ENCODE results near the gene RPP30.
"Not testable (repeated sequence)": the region's sequence is repeated elsewhere in the genome, so short reads cannot be mapped to it uniquely, and the experiment has no call there.

The RPP30 gene

GRCh38 chr10:90872648-90873020 lies 860 bp downstream of the RPP30 start:
- DNase-seq, result no peak

GRCh38 chr10:90879062-90879461 lies 7.3 kb downstream of the RPP30 start:
- no peak for DNase-seq

GRCh38 chr10:90880059-90880719 lies 8.4 kb downstream of the RPP30 start:
- peak; percentile 17 to 77 for DNase-seq

- no peak for DNase-seq
Observed at GRCh38 chr10:90884431-90884830, 12.7 kb downstream of the RPP30 start.

GRCh38 chr10:90885176-90885575 lies 13.4 kb downstream of the RPP30 start:
- no peak for DNase-seq

GRCh38 chr10:90887555-90887954 lies 15.8 kb downstream of the RPP30 start:
- DNase-seq, result no peak

- DNase-seq, result no peak
Observed at GRCh38 chr10:90888387-90888786, 16.6 kb downstream of the RPP30 start.

GRCh38 chr10:90889636-90890035 lies 17.9 kb downstream of the RPP30 start:
- DNase-seq, result peak; percentile 9 to 10

- no peak for DNase-seq
Observed at GRCh38 chr10:90890347-90890746, 18.6 kb downstream of the RPP30 start.

- no peak for DNase-seq
Observed at GRCh38 chr10:90893190-90893589, 21.4 kb downstream of the RPP30 start.

GRCh38 chr10:90896916-90897315 lies 25.1 kb downstream of the RPP30 start:
- DNase-seq, result not testable (repeated sequence)

GRCh38 chr10:90905925-90906324 lies 34.2 kb downstream of the RPP30 start:
- DNase-seq, result no peak

- DNase-seq, result no peak
Observed at GRCh38 chr10:90906596-90906995, 34.8 kb downstream of the RPP30 start.

- DNase-seq, result peak; percentile 53 to 92
Observed at GRCh38 chr10:90911133-90912051, 39.6 kb downstream of the RPP30 start.

- no peak for DNase-seq
Observed at GRCh38 chr10:90912174-90912573, 40.4 kb downstream of the RPP30 start.

- no peak for DNase-seq
Observed at GRCh38 chr10:90912854-90913479, 41.2 kb downstream of the RPP30 start.

- no peak for DNase-seq
Observed at GRCh38 chr10:90913774-90914420, 42.1 kb downstream of the RPP30 start.

- DNase-seq, result no peak
Observed at GRCh38 chr10:90914992-90915765, 43.4 kb downstream of the RPP30 start.

GRCh38 chr10:90915766-90916075 lies 43.9 kb downstream of the RPP30 start:
- no peak for DNase-seq

- DNase-seq, result no peak
Observed at GRCh38 chr10:90916392-90917237, 44.8 kb downstream of the RPP30 start.

GRCh38 chr10:90917238-90917967 lies 45.6 kb downstream of the RPP30 start:
- DNase-seq, result peak in 1 of 2 donors; percentile 4
